Chondrocyte (in vitro differentiated cells): ENCODE data around the gene COBL. TPM values are rescaled to one million over a fixed set of nuclear protein-coding genes. Genes with fewer than 3 reads are reported as not detected.

Source experiments
- DNase-seq: peaks from one replicate; pipeline ENCODE4 v3.0.0; 2021; ENCODE audit warnings: mixed read lengths, low spot score
- H3K27ac Mint-ChIP-seq: one replicate; pipeline ENCODE4 v1.8.0; 2021; ENCODE audit warnings: mild to moderate bottlenecking, moderate library complexity, mixed read lengths; ENCODE audit not compliant: unreplicated experiment
- H3K27me3 Mint-ChIP-seq: 2 replicates; pipeline ENCODE4 v1.8.0; 2021; ENCODE audit warnings: low read depth, mixed read lengths
- H3K36me3 Mint-ChIP-seq: 2 replicates; pipeline ENCODE4 v1.8.0; 2021; ENCODE audit warnings: low read depth, mixed read lengths
- H3K4me1 Mint-ChIP-seq: 2 replicates; pipeline ENCODE4 v1.8.0; 2021; ENCODE audit warnings: low read depth, mild to moderate bottlenecking, mixed read lengths
- H3K4me3 Mint-ChIP-seq: one replicate; pipeline ENCODE4 v1.8.0; 2021; ENCODE audit warnings: mild to moderate bottlenecking, moderate library complexity, mixed read lengths; ENCODE audit not compliant: unreplicated experiment
- H3K9me3 Mint-ChIP-seq: 2 replicates; pipeline ENCODE4 v1.8.0; 2021; ENCODE audit warnings: low read depth, mixed read lengths
- CTCF ChIP-seq: fragments of 200-600 bp; sonication (generic); IDR thresholded peaks from 2 replicates; pipeline ENCODE4 v1.5.0; 2021; ENCODE audit warnings: antibody characterized with exemption, mild to moderate bottlenecking, moderate library complexity
- total RNA-seq: library from RNA; stranded (reverse); gene quantifications from 3 replicates; pipeline ENCODE4 v1.2.1, GENCODE V29; 2021

Gene COBL
- total RNA-seq, 1 donor from 2014 or later, result 0.17 TPM

DNA sequence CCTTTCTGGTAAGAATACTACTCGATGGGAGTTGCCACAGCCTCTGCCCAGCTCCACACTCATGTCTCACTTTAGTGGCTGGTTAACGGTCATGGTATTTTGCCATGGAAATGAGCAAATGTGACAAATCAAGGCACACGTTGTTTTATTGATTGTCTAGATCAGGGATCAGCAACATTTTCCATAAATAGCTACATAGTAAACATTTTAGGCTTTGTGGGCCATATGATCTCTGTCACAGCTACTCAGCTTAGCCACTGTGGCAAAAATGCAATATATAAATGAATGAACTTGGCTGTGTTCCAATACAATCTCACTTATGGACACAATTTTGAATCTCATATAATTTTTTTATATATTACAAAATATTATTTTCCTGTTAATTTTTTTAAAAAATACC lies 76.9 kb downstream of the COBL start:
- DNase-seq, result no peak
- H3K36me3 Mint-ChIP-seq, result no peaks in the 10 kb centered on the region
- H3K9me3 Mint-ChIP-seq, result no peaks in the 10 kb centered on the region
- peaks cover 3% of the 10 kb centered on the region for H3K27me3 Mint-ChIP-seq
- H3K4me3 Mint-ChIP-seq, result no peak overlapping the region
- no peak for TF ChIP-seq CTCF
- no peak overlapping the region for H3K27ac Mint-ChIP-seq
- H3K4me1 Mint-ChIP-seq, result no peaks in the 10 kb centered on the region

DNA sequence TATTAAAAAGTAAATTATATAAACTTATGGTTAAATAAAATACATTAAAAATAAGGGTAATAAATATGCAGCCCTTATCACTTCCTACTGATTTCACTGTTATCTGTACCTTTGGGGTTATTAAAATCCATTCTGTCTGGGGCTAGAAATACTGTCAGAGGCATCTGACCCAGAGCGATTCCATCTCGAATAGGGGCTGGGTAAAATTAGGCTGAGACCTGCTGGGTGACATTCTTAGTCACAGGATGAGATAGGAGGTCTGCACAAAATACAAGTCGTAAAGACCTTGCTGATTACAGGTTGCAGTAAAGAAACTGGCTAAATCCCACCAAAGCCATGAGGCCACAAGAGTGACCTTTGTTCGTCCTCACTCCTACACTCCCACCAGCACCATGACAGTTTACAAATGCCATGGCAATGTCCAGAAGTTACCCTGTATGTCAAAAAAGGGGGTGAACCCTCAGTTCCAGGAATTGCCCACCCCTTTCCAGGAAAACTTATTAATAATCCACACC lies 77.6 kb downstream of the COBL start:
- TF ChIP-seq CTCF, result no peak
- H3K27me3 Mint-ChIP-seq, result peaks cover 3% of the 10 kb centered on the region
- no peaks in the 10 kb centered on the region for H3K9me3 Mint-ChIP-seq

GRCh38 chr7:51237446-51238133 lies 79.0 kb downstream of the COBL start:
- no peak overlapping the region for H3K4me3 Mint-ChIP-seq
- no peaks in the 10 kb centered on the region for H3K4me1 Mint-ChIP-seq
- no peak overlapping the region for H3K27ac Mint-ChIP-seq
- TF ChIP-seq CTCF, result no peak
- no peaks in the 10 kb centered on the region for H3K36me3 Mint-ChIP-seq
- H3K27me3 Mint-ChIP-seq, result peaks cover 3% of the 10 kb centered on the region
- no peaks in the 10 kb centered on the region for H3K9me3 Mint-ChIP-seq
- DNase-seq, result no peak

More for the DNA sequence above, 77.6 kb downstream of the COBL start:
- Mint-ChIP-seq H3K36me3 (no peaks in the 10 kb centered on the region), H3K4me1 (no peaks in the 10 kb centered on the region), H3K4me3 (no peak overlapping the region), H3K27ac (no peak overlapping the region)
- DNase-seq, result no peak

DNA sequence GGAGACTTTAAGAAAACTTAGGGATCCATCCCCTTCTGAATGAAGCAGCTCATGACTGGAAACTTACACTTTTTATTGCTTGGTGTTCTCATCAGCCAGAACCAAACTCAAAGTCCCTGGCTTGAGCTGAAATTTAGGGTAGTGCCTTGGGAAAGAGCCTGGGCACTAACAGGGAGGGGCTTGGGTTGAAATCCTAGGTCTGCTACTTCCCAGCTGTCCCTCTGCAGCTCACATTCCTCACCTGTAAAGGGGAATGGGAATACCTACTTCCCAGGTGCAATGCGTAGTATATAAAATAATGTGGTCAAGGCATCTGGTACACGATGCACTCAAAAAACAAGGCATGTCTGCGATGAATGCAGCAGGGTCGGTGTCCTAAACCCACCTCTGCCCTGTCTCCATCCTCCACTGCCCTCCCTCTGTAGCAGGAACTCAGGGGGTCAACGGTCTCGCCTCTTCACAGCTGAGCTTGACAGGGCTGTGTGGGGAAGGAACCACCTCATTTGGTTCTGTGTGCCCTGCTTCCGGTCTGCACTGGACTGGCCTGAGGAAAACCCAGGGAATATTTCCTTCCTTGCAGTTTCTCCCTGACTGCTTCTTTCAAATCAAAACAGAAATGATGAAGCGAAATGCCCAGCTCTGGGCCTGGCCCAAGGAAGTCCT lies 80.0 kb downstream of the COBL start:
- H3K27ac Mint-ChIP-seq, result no peak overlapping the region
- H3K27me3 Mint-ChIP-seq, result peaks cover 3% of the 10 kb centered on the region
- H3K4me1 Mint-ChIP-seq, result no peaks in the 10 kb centered on the region
- no peak for DNase-seq
- TF ChIP-seq CTCF, result no peak
- no peak overlapping the region for H3K4me3 Mint-ChIP-seq
- no peaks in the 10 kb centered on the region for H3K36me3 Mint-ChIP-seq
- H3K9me3 Mint-ChIP-seq, result no peaks in the 10 kb centered on the region

GRCh38 chr7:51235593-51236313 lies 80.9 kb downstream of the COBL start:
- H3K27me3 Mint-ChIP-seq, result no peaks in the 10 kb centered on the region
- no peaks in the 10 kb centered on the region for H3K9me3 Mint-ChIP-seq
- no peak for TF ChIP-seq CTCF
- no peaks in the 10 kb centered on the region for H3K4me1 Mint-ChIP-seq
- H3K36me3 Mint-ChIP-seq, result no peaks in the 10 kb centered on the region
- H3K27ac Mint-ChIP-seq, result no peak overlapping the region
- no peak overlapping the region for H3K4me3 Mint-ChIP-seq
- DNase-seq, result no peak
